GM23338 (cell line): ENCODE measurements around the gene EAF2. TPM values are rescaled to one million over a fixed set of nuclear protein-coding genes. Genes with fewer than 3 reads are reported as not detected.

Experiments used
- ATAC-seq: fragments of 200-7000 bp; cut with Tn5 transposase; 3 replicates; pipeline ENCODE4 v1.9.1; 2020
- DNase-seq: peaks from one replicate; pipeline ENCODE4 v3.0.0-alpha.2; 2015; ENCODE audit warnings: low spot score
- H2AFZ ChIP-seq: fragments of 200-600 bp; sonication (generic); 2 replicates; pipeline ENCODE4 v1.8.0; 2016; ENCODE audit warnings: antibody characterized with exemption, mild to moderate bottlenecking, moderate library complexity
- H3F3A ChIP-seq: fragments of 200-600 bp; sonication (generic); replicated peaks from 2 replicates; pipeline ENCODE4 v1.8.0; 2017; ENCODE audit warnings: antibody characterized with exemption, mixed run types, low read depth
- H3K27ac ChIP-seq: fragments of 200-600 bp; sonication (generic); 2 replicates; pipeline ENCODE4 v1.6.1; 2016; ENCODE audit warnings: low read depth
- H3K27me3 ChIP-seq: fragments of 200-600 bp; sonication (generic); 2 replicates; pipeline ENCODE4 v1.8.0; 2016; ENCODE audit warnings: mild to moderate bottlenecking, mixed run types, moderate library complexity; ENCODE audit not compliant: insufficient read depth
- H3K36me3 ChIP-seq: fragments of 200-600 bp; sonication (generic); 2 replicates; pipeline ENCODE4 v1.8.0; 2016; ENCODE audit warnings: mild to moderate bottlenecking; ENCODE audit not compliant: insufficient read depth
- H3K4me1 ChIP-seq: fragments of 200-600 bp; sonication (generic); 2 replicates; pipeline ENCODE4 v1.8.0; 2016; ENCODE audit warnings: mild to moderate bottlenecking, moderate library complexity; ENCODE audit not compliant: insufficient read depth
- H3K4me2 ChIP-seq: fragments of 200-600 bp; sonication (generic); 2 replicates; pipeline ENCODE4 v1.7.1; 2017; ENCODE audit warnings: mixed run types
- H3K4me3 ChIP-seq: fragments of 200-600 bp; sonication (generic); 2 replicates; pipeline ENCODE4 v1.6.1; 2016; ENCODE audit warnings: mixed run types
- H3K79me2 ChIP-seq: fragments of 200-600 bp; sonication (generic); replicated peaks from 2 replicates; pipeline ENCODE4 v1.8.0; 2017; ENCODE audit warnings: mild to moderate bottlenecking; ENCODE audit not compliant: insufficient read depth
- H3K9me2 ChIP-seq: fragments of 200-600 bp; sonication (generic); 2 replicates; pipeline ENCODE4 v1.8.0; 2017; ENCODE audit not compliant: insufficient read depth
- H4K20me1 ChIP-seq: fragments of 200-600 bp; sonication (generic); replicated peaks from 2 replicates; pipeline ENCODE4 v1.8.0; 2017; ENCODE audit warnings: mild to moderate bottlenecking; ENCODE audit not compliant: insufficient read depth
- H3K27ac Mint-ChIP-seq: 2 replicates; pipeline ENCODE4 v1.8.0; 2020; ENCODE audit warnings: inconsistent platforms, mild to moderate bottlenecking, moderate library complexity, mixed read lengths
- H3K27me3 Mint-ChIP-seq: 3 replicates; pipeline ENCODE4 v1.8.0; 2022; ENCODE audit warnings: low read depth, mild to moderate bottlenecking, moderate library complexity, mixed read lengths, inconsistent platforms; ENCODE audit not compliant: insufficient read depth, poor library complexity
- H3K36me3 Mint-ChIP-seq: 3 replicates; pipeline ENCODE4 v1.8.0; 2021; ENCODE audit warnings: low read depth, mild to moderate bottlenecking, inconsistent platforms, moderate library complexity, mixed read lengths
- H3K4me1 Mint-ChIP-seq: 3 replicates; pipeline ENCODE4 v1.8.0; 2020; ENCODE audit warnings: mild to moderate bottlenecking, inconsistent platforms, mixed read lengths
- H3K4me3 Mint-ChIP-seq: 3 replicates; pipeline ENCODE4 v1.8.0; 2021; ENCODE audit warnings: moderate library complexity, mild to moderate bottlenecking, inconsistent platforms, mixed read lengths
- H3K9me3 Mint-ChIP-seq: 3 replicates; pipeline ENCODE4 v1.8.0; 2020; ENCODE audit warnings: moderate library complexity, mild to moderate bottlenecking, inconsistent platforms, mixed read lengths
- CREB1 ChIP-seq: fragments of 250-450 bp; sonication (Bioruptor Pico); IDR thresholded peaks from 2 replicates; pipeline ENCODE4 v1.5.0; 2020; ENCODE audit warnings: low read depth, mild to moderate bottlenecking, moderate library complexity
- CTCF ChIP-seq, 2 experiments: fragments of 200-600 bp in 1 of 2; sonication (generic) in 1 of 2; conservative IDR thresholded peaks; 2 replicates each; pipeline versions ENCODE4 v1.5.1 to v1.6.1; 2016 to 2017; ENCODE audit warnings: antibody characterized with exemption in 2 of 2, low read depth in 2 of 2, mild to moderate bottlenecking in 2 of 2, moderate library complexity in 1 of 2
- EZH2 ChIP-seq: fragments of 200-600 bp; sonication (generic); IDR thresholded peaks from one replicate; pipeline ENCODE4 v1.8.0; 2017; ENCODE audit warnings: antibody characterized with exemption, mild to moderate bottlenecking, low read depth; ENCODE audit not compliant: unreplicated experiment
- JUNB ChIP-seq: IDR thresholded peaks from one replicate; pipeline ENCODE4 v1.6.1; 2016; ENCODE audit warnings: antibody characterized with exemption; ENCODE audit not compliant: unreplicated experiment
- NANOG ChIP-seq: IDR thresholded peaks from 2 replicates; pipeline ENCODE4 v1.6.1; 2016; ENCODE audit warnings: antibody characterized with exemption, borderline replicate concordance
- POLR2AphosphoS5 ChIP-seq: IDR thresholded peaks from 2 replicates; pipeline ENCODE4 v1.6.1; 2016; ENCODE audit warnings: antibody characterized with exemption, low read depth
- REST ChIP-seq: IDR thresholded peaks from one replicate; pipeline ENCODE4 v1.6.1; 2018; ENCODE audit warnings: antibody characterized with exemption; ENCODE audit not compliant: unreplicated experiment
- STAT1 ChIP-seq: IDR thresholded peaks from one replicate; pipeline ENCODE4 v1.6.1; 2016; ENCODE audit warnings: antibody characterized with exemption; ENCODE audit not compliant: unreplicated experiment
- ZNF114 ChIP-seq: fragments of 250-450 bp; sonication (Bioruptor Pico); IDR thresholded peaks from 2 replicates; pipeline ENCODE4 v1.5.0; 2020; ENCODE audit warnings: mild to moderate bottlenecking, moderate library complexity
- ZNF331 ChIP-seq: fragments of 250-450 bp; sonication (Bioruptor Pico); IDR thresholded peaks from 2 replicates; pipeline ENCODE4 v1.5.0; 2020; ENCODE audit warnings: low read depth, mild to moderate bottlenecking, moderate library complexity
- polyA plus RNA-seq: library from polyadenylated mRNA; unstranded; fragments of >200 nt; fragmentation: Nextera tagmentation; extraction: Ambion mirVana; gene quantifications from 2 replicates; pipeline ENCODE4 v1.2.1, GENCODE V29; 2016
- total RNA-seq: library from RNA; depleted of rRNA; stranded (reverse); fragments of >200 nt; shearing (Covaris generic); gene quantifications from 2 replicates; pipeline ENCODE4 v1.2.3, GENCODE V29; 2014

EAF2 gene
- total and polyA plus RNA-seq, 2 experiments from 2014 or later = 5.7 to 14.7 TPM

- H3K9me3 Mint-ChIP-seq = no peaks in the 10 kb centered on the region
- no peak for DNase-seq
- H3K4me3 ChIP-seq = no peak overlapping the region
- H2AFZ ChIP-seq = no peak overlapping the region
- no peaks in the 10 kb centered on the region for H3K27me3 Mint-ChIP-seq
- no peaks in the 10 kb centered on the region for H3K4me1 ChIP-seq
- H3K4me2 ChIP-seq = no peak overlapping the region
- H3K27me3 ChIP-seq = no peaks in the 10 kb centered on the region
- no peak overlapping the region for H3K27ac ChIP-seq
- H3K79me2 ChIP-seq = no peaks in the 10 kb centered on the region
- H3K4me3 Mint-ChIP-seq = no peak overlapping the region
- no peaks in the 10 kb centered on the region for H3K4me1 Mint-ChIP-seq
- no peaks in the 10 kb centered on the region for H4K20me1 ChIP-seq
- no peaks in the 10 kb centered on the region for H3F3A ChIP-seq
- no peaks in the 10 kb centered on the region for H3K9me2 ChIP-seq
- H3K36me3 Mint-ChIP-seq = peaks cover 17% of the 10 kb centered on the region
- no peak for TF ChIP-seq ZNF114 (CRISPR knock-in tag)
- no peak for TF ChIP-seq REST
- no peak for TF ChIP-seq STAT1
- ATAC-seq = no peak
- peaks cover 8% of the 10 kb centered on the region; the same call in 1 of the 2 replicates for H3K36me3 ChIP-seq
- H3K27ac Mint-ChIP-seq = no peak overlapping the region
Measured at GRCh38 chr3:121803771-121804320, 31.2 kb upstream of the EAF2 start.

- Histone ChIP-seq H3K36me3 (peaks cover 11% of the 10 kb centered on the region; the same call in 1 of the 2 replicates), H3K4me2 (no peak overlapping the region), H3K4me3 (no peak overlapping the region), H4K20me1 (no peaks in the 10 kb centered on the region; the same call in 1 of the 2 replicates), H3K9me2 (no peaks in the 10 kb centered on the region), H3K27ac (no peak overlapping the region), H3F3A (no peaks in the 10 kb centered on the region), H3K27me3 (no peaks in the 10 kb centered on the region), H2AFZ (no peak overlapping the region), H3K79me2 (peaks cover 19% of the 10 kb centered on the region), H3K4me1 (no peaks in the 10 kb centered on the region)
- Mint-ChIP-seq H3K36me3 (peaks cover 25% of the 10 kb centered on the region), H3K27ac (no peak overlapping the region), H3K4me3 (no peak overlapping the region), H3K9me3 (no peaks in the 10 kb centered on the region), H3K27me3 (no peaks in the 10 kb centered on the region), H3K4me1 (no peaks in the 10 kb centered on the region)
- ATAC-seq = no peak
- DNase-seq = no peak
- no peak for TF ChIP-seq JUNB
- no peak for TF ChIP-seq CREB1
- no peak for TF ChIP-seq ZNF331
- TF ChIP-seq ZNF114 (CRISPR knock-in tag) = no peak
- TF ChIP-seq STAT1 = no peak
- no peak for TF ChIP-seq POLR2AphosphoS5
Measured at GRCh38 chr3:121809249-121809648, 25.8 kb upstream of the EAF2 start.

DNA sequence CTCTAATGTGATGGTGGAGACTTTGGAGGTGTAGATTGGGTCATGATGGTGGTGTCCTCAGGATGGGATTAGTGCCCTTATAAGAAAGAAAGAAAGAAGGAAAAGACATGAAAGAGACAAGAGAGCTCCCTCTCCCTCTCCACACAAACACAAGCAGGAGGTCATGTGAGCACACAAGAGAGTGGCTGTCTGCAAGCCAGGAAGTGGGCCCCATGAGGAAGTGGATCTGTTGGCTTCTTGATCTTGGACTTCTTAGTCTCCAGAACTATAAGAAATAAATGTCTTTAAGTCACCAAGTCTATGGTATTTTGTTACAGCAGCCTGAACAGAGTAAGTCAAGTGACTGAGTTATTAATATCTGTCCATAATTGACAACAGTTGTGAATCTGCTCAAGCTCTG, 17.3 kb upstream of the EAF2 start:
- peaks cover 10% of the 10 kb centered on the region; the same call in 1 of the 2 replicates for H3K36me3 ChIP-seq
- no peak overlapping the region for H3K27ac Mint-ChIP-seq
- H4K20me1 ChIP-seq = peaks cover 16% of the 10 kb centered on the region
- H3K9me3 Mint-ChIP-seq = no peaks in the 10 kb centered on the region
- H3F3A ChIP-seq = no peaks in the 10 kb centered on the region
- H3K4me1 ChIP-seq = no peaks in the 10 kb centered on the region
- no peak overlapping the region for H3K4me2 ChIP-seq
- H3K27ac ChIP-seq = no peak overlapping the region
- no peaks in the 10 kb centered on the region for H3K4me1 Mint-ChIP-seq
- H3K4me3 Mint-ChIP-seq = no peak overlapping the region
- ATAC-seq = no peak
- no peak for DNase-seq
- no peaks in the 10 kb centered on the region for H3K27me3 ChIP-seq
- H2AFZ ChIP-seq = no peak overlapping the region
- no peaks in the 10 kb centered on the region for H3K27me3 Mint-ChIP-seq
- peaks cover 47% of the 10 kb centered on the region for H3K36me3 Mint-ChIP-seq
- no peak overlapping the region for H3K4me3 ChIP-seq
- H3K79me2 ChIP-seq = peaks cover 67% of the 10 kb centered on the region
- no peaks in the 10 kb centered on the region for H3K9me2 ChIP-seq
- TF ChIP-seq STAT1 (no peak), JUNB (no peak), ZNF114 (CRISPR knock-in tag) (no peak), NANOG (no peak), CREB1 (no peak), POLR2AphosphoS5 (no peak), ZNF331 (no peak), CTCF (conservative IDR thresholded peaks at IDR 0.05; ENCODE audit: low read depth in 2 of 2) (no peak), EZH2 (no peak)
